HFFc6 (cell line): Measurements from ENCODE around the gene NR6A1. TPM values are rescaled to one million over a fixed set of nuclear protein-coding genes. Genes with fewer than 3 reads are reported as not detected.

ENCODE experiments used
- DNase-seq: peaks from one replicate; pipeline ENCODE4 v3.0.0-alpha.2; 2018
- H3K27ac Mint-ChIP-seq: 2 replicates; pipeline ENCODE4 v1.8.0; 2020; ENCODE audit warnings: mild to moderate bottlenecking, mixed read lengths
- H3K27me3 Mint-ChIP-seq: 2 replicates; pipeline ENCODE4 v1.8.0; 2021; ENCODE audit warnings: mild to moderate bottlenecking, moderate library complexity, mixed read lengths; ENCODE audit not compliant: insufficient read depth
- H3K36me3 Mint-ChIP-seq: 2 replicates; pipeline ENCODE4 v1.8.0; 2021; ENCODE audit warnings: low read depth, mixed read lengths
- H3K4me1 Mint-ChIP-seq: 2 replicates; pipeline ENCODE4 v1.8.0; 2020; ENCODE audit warnings: low read depth, mixed read lengths
- H3K4me3 Mint-ChIP-seq: 2 replicates; pipeline ENCODE4 v1.8.0; 2020; ENCODE audit warnings: mild to moderate bottlenecking, moderate library complexity, mixed read lengths
- H3K9me3 Mint-ChIP-seq: 2 replicates; pipeline ENCODE4 v1.8.0; 2020; ENCODE audit warnings: mild to moderate bottlenecking, mixed read lengths
- CTCF ChIP-seq: fragments of 200-600 bp; sonication (generic); IDR thresholded peaks from 2 replicates; pipeline ENCODE4 v1.5.0; 2021; ENCODE audit warnings: antibody characterized with exemption, mild to moderate bottlenecking
- total RNA-seq, 6 experiments: library from RNA; stranded (reverse); fragmentation: NEBNext Ultra II Directional; extraction: Animal tissue kit (Norgen Biotek cat#: 25700); gene quantifications; 2 replicates in 1 of 6; 3 replicates in 5 of 6; pipeline ENCODE4 v1.2.3, GENCODE V29; 2021

The NR6A1 gene
- total RNA-seq, 6 experiments from 2014 or later = 0.05 to 0.26 (median 0.13) TPM

- Mint-ChIP-seq H3K36me3 (peaks cover 3% of the 10 kb centered on the region; the same call in 1 of the 2 replicates), H3K4me3 (no peak overlapping the region), H3K9me3 (no peaks in the 10 kb centered on the region), H3K27me3 (no peaks in the 10 kb centered on the region), H3K27ac (no peak overlapping the region), H3K4me1 (peaks cover 60% of the 10 kb centered on the region)
- DNase-seq = no peak
- no peak for TF ChIP-seq CTCF
Measured at GRCh38 chr9:124628741-124629140, 142.4 kb downstream of the NR6A1 start.

GRCh38 chr9:124626276-124626675 is 144.8 kb downstream of the NR6A1 start:
- DNase-seq = peak; percentile 29
- Mint-ChIP-seq H3K27me3 (no peaks in the 10 kb centered on the region), H3K4me1 (peaks cover 62% of the 10 kb centered on the region), H3K4me3 (no peak overlapping the region), H3K9me3 (no peaks in the 10 kb centered on the region), H3K27ac (peak overlapping the region; percentile 14; the same call in 1 of the 2 replicates), H3K36me3 (peaks cover 3% of the 10 kb centered on the region; the same call in 1 of the 2 replicates)
- no peak for TF ChIP-seq CTCF

- Mint-ChIP-seq H3K36me3 (peaks cover 3% of the 10 kb centered on the region; the same call in 1 of the 2 replicates), H3K4me3 (no peak overlapping the region), H3K4me1 (peaks cover 67% of the 10 kb centered on the region), H3K9me3 (no peaks in the 10 kb centered on the region), H3K27ac (no peak overlapping the region), H3K27me3 (no peaks in the 10 kb centered on the region)
- no peak for TF ChIP-seq CTCF
- no peak for DNase-seq
Measured at GRCh38 chr9:124625087-124625486, 146.0 kb downstream of the NR6A1 start.

GRCh38 chr9:124624735-124624992 is 146.4 kb downstream of the NR6A1 start:
- no peak for TF ChIP-seq CTCF
- H3K27ac Mint-ChIP-seq = no peak overlapping the region
- peaks cover 3% of the 10 kb centered on the region; the same call in 1 of the 2 replicates for H3K36me3 Mint-ChIP-seq
- H3K4me3 Mint-ChIP-seq = no peak overlapping the region
- no peaks in the 10 kb centered on the region for H3K27me3 Mint-ChIP-seq
- H3K4me1 Mint-ChIP-seq = peaks cover 63% of the 10 kb centered on the region
- no peak for DNase-seq
- no peaks in the 10 kb centered on the region for H3K9me3 Mint-ChIP-seq

- H3K4me3 Mint-ChIP-seq = no peak overlapping the region
- DNase-seq = no peak
- H3K9me3 Mint-ChIP-seq = no peaks in the 10 kb centered on the region
- peaks cover 58% of the 10 kb centered on the region for H3K4me1 Mint-ChIP-seq
- peaks cover 3% of the 10 kb centered on the region; the same call in 1 of the 2 replicates for H3K36me3 Mint-ChIP-seq
- no peak for TF ChIP-seq CTCF
- no peak overlapping the region for H3K27ac Mint-ChIP-seq
- no peaks in the 10 kb centered on the region for H3K27me3 Mint-ChIP-seq
Measured at GRCh38 chr9:124623966-124624734, 147.0 kb downstream of the NR6A1 start.
